Measurements from ENCODE around the gene TINCR. TPM values are rescaled to one million over a fixed set of nuclear protein-coding genes. Genes with fewer than 3 reads are reported as not detected.

The TINCR gene
- 0.32 TPM in 1 of 2 replicates, not detected in the other for total RNA-seq

GRCh38 chr19:5567360-5567969, at the start of gene TINCR:
TSS of gene TINCR (minus strand) at chr19:5567953.

Small RNA genes within 50 kb of the gene (small RNA-seq; reads per million reads assigned to genes)
- gene SNRPEP4 = not detected

Other genes with a start within 250 kb of the TINCR start
- 208 and 244 TPM in 2 replicates for gene PTPRS, start 227.1 kb downstream of the TINCR start, total RNA-seq
- not detected in 2 replicates for gene ZNRF4, start 112.5 kb downstream of the TINCR start, total RNA-seq
- 33.6 and 44.4 TPM in 2 replicates for gene SAFB2, start 54.8 kb upstream of the TINCR start, total RNA-seq
- gene SAFB, start 55.1 kb upstream of the TINCR start, total RNA-seq = 47.7 and 49.8 TPM in 2 replicates
- gene MICOS13, start 112.6 kb upstream of the TINCR start, total RNA-seq = 20.0 and 22.2 TPM in 2 replicates
- 8.4 and 9.2 TPM in 2 replicates for gene HSD11B1L, start 113.1 kb upstream of the TINCR start, total RNA-seq
- gene RPL36, start 122.3 kb upstream of the TINCR start, total RNA-seq = 187 and 273 TPM in 2 replicates
- 49.0 and 70.6 TPM in 2 replicates for gene LONP1, start 152.2 kb upstream of the TINCR start, total RNA-seq
- not detected in 2 replicates for gene CATSPERD, start 152.7 kb upstream of the TINCR start, total RNA-seq
- gene PRR22, start 216.8 kb upstream of the TINCR start, total RNA-seq = 0.11 and 0.39 TPM in 2 replicates
- gene DUS3L, start 223.2 kb upstream of the TINCR start, total RNA-seq = 18.7 and 23.8 TPM in 2 replicates
- gene NRTN, start 237.1 kb upstream of the TINCR start, total RNA-seq = 0.13 TPM in 1 of 2 replicates, not detected in the other